ENCODE data around the gene SPATA2L.
"Not testable (repeated sequence)": the region's sequence is repeated elsewhere in the genome, so short reads cannot be mapped to it uniquely, and the experiment has no call there.

SPATA2L gene

DNA sequence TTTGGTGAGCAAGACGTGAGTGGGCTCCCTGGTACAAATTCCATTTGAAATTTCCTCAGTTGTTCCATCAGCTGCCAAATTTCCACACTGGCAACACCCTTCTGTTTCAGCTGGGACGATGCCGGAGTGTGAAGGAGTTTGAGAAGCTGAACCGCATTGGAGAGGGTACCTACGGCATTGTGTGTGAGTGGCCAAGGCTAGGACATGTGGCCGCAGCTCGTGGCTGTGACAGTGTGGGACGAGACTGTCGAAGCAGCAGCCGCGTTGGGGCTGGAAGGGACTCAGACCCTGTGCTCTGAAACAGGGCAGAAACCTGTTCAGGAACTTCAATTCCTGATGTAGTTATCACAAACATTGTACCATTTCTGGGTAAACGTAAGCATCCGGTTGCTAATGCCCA lies 12.4 kb downstream of the SPATA2L start:
- no peak for DNase-seq

DNA sequence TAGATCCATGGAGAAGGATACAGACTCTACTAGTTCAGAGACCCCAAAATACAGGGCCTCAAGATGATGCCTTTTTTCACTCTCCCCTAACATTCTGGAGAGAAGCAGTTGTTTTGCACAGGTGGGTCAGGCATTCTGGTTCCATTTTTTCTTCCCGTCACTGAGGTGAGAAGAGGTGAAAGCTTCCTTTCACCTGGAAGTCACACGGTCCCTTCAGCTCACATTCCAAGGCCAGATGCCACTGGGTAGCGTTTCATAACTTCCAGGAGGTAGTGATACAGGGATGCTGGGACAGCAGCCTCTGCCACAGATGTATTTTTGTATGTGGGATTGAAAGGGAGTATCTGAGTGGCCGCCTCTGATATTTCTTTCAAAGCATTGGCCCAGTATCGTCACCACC lies 13.1 kb downstream of the SPATA2L start:
- DNase-seq, result no peak

DNA sequence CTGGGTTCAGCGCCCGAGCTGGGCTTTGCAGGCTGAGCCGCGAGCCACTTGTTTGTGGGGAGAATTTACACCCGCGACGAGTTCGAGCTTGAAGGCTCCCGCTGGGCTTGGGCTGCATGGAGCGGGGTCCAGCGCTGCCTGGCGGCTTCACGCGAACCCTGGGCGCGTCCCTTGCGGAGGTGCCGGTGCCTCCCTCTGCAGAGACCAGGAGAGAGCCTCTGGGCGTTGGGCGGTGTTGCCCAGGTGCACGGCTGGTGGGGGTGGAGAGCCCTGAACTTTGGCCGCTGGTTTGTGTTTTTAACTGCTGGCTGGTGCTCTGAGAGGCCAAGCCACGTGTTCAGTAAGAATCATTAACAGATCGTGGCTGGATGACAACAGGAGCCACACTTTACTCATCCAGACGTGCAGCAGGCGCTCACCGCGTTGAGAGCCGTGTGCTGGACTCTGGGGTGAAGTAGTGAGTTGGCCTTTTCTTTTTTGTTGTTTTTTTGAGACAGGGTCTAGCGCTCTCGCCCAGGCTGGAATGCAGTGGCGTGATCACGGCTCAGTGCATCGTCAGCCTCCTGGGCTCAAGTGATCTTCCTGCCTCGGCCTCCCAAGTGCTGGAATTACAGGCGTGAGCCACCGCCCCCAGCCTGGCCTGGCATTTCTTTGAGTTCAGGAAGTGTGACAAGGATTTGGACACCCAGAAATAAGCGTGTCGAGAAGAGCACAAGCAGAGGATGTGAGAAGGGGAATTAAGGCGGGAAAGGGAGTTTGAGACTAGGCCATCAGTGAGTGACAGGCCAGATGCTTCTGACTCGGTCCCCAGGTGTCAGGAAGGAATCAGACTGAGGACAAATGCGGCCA lies 14.2 kb downstream of the SPATA2L start:
- peak; percentile 72 for DNase-seq

DNA sequence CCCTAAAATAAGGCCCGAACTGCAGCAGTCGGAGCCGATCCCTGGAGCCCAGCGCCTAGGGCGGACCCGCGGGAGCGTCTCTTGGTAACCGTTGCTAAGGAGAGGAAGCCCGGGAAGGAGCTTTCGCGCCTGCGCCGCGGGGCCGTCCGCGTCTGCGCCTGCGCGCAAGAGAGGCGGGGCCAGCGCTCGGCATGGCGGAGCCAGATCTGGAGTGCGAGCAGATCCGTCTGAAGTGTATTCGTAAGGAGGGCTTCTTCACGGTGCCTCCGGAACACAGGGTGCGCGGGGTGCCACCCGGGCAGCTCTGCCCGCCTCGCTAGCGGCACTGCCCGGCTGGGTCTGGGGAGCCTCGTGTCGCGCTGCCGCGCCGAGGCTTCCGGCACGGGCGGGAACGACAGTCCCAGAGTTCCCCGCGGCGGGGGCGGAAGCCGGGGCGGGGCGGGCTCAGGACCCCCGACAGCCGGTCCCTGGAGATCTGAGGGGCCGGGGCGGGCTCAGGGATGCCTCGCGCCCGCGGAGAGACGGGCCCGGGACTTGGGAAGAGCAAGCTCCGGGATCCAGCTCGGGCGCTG lies 14.9 kb downstream of the SPATA2L start, which contains the start of gene CDK10:
TSS of gene CDK10 (plus strand) at position 170 of the 572 bp plus-strand sequence. CDS start at position 192, 22 bp downstream.
- peak; percentile 97 for DNase-seq

DNA sequence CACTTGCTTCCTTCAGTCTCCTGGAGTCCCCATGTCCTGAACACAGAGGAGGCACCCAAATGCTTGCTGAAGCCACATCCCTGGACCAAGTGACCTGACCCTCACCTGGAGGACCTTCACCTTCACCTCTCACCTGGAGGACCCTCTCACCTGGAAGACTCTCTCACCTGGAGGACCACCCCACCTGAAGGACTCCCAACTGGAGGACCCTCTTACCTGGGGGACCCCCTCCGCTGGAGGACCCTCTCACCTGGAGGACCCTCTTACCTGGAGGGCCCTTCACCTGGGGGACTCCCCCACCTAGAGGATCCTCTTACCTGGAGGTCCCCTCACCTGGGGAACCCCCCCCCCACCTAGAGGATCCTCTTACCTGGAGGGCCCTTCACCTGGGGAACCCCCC lies 15.6 kb downstream of the SPATA2L start:
- DNase-seq, result no peak

DNA sequence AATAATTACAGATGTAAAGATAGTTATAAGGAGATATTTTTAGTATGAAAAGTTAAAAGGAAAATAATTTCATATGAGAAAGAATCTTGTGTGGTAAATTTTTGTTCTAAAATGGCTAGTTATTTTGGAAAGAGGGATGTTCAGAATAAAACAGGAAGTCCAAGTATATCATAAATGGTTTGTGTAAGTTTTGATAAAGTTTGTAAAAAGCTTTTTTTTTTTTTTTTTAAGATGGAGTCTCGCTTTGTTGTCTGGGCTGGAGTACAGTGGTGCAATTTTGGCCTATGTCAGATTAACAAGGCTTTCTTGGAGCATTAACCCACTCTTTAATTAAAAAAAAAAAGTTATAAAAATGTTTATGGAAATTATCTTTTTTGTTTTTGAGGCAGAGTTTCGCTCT lies 23.2 kb downstream of the SPATA2L start:
- no peak for DNase-seq

DNA sequence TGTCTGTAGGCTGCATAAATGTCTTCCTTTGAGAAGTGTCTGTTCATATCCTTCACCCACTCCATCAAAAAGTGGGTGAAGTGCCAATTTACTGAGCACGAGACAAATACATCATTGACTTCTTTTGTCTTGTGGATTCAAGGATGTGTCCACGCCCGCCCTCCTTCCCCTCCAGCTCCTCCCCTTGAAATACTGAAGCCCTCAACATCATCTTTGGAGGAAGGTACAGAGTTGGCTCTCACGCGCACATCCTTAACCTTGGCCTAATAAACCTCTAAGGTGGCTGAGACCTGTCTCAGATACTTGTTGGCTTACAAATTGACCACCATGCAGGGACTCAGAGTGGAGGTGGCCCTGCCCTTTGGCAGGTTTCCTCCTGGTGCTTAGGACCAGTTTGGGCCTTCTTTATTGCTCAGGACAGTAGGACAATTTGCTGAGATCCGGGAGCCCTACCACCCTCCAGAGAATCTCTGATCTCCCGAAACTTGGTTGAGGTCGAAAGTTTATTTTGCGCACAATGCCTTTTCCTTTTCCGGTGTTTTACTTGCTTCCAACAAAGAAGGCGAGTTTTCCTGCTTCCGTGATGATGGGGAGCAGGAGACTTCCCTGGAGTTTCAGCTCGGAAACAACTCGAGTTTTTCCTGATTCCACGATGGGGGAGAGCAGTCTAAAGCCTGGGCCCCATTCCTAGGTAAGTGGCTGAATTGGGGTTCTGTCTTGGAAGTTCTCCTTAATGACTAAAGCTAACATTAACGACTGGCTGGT lies 29.1 kb downstream of the SPATA2L start:
- DNase-seq, result no peak

DNA sequence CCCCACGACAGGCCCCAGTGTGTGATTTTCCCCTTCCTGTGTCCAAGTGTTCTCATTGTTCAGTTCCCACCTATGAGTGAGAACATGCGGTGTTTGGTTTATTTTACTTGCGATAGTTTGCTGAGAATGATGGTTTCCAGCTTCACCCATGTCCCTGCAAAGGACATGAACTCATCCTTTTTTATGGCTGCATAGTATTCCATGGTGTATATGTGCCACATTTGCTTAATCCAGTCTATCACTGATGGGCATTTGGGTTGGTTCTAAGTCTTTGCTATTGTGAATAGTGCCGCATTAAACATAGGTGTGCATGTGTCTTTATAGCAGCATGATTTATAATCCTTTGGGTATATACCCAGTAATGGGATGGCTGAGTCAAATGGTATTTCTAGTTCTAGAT lies 29.9 kb downstream of the SPATA2L start:
- DNase-seq, result not testable (repeated sequence)

DNA sequence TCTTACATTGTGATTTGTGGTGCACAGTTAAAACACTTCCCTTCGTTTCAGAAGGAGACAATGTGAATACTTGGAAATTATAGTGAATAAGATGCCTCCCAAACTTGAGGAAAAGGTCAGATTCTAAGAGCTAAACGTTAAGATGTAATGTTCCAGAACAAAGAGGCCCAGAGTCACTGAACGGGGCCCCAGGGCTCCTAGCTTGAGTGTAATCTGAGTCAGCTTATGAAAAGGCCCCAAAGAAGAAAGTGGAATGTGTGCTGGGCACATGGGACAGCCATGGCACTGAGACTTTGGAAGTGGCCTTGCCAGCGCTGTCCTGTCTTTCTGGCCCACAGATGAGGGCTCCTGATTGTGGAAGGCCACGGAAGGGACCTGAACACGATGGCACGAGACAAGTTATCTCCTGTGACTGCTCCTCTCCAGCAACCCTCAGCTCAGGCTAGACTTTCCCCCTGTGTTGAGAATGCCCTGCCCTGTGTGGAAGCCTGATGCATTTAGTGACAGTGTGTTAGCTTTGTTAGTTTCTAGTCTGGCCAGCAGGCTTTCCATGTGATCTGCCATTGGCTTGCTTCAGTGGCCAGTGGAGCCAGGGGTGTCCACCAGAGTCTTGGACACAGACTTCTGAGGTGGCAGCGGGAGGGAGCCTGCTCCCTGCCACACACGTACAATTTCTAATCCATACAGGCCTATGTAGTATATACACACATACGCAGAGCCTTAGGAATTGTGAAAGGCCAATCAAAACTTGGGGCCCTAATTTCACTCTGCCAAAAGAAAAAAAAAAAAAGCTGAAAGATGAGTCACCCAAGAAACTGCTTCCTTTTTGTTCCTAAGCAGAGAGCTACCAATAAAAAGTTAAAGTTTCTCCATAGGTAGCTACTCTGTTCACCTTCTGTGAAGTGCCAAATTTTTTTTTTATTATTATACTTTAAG lies 30.7 kb downstream of the SPATA2L start:
- DNase-seq, result no peak

DNA sequence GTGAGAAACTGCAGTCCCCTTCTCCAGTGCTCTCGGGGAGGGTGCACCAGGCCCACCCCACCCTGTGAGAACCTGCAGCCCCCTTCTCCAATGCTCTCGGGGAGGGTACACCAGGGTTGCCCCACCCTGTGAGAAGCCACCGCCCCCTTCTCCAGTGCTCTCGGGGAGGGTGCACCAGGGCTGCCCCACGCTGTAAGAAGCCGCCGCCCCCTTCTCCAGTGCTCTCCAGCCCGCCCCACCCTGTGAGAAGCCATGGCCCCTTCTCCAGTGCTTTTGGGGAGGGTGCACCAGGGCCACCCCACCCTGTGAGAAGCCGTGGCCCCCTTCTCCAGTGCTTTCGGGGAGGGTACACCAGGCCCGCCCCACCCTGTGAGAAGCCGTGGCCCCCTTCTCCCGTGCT lies 31.8 kb downstream of the SPATA2L start:
- no peak for DNase-seq

DNA sequence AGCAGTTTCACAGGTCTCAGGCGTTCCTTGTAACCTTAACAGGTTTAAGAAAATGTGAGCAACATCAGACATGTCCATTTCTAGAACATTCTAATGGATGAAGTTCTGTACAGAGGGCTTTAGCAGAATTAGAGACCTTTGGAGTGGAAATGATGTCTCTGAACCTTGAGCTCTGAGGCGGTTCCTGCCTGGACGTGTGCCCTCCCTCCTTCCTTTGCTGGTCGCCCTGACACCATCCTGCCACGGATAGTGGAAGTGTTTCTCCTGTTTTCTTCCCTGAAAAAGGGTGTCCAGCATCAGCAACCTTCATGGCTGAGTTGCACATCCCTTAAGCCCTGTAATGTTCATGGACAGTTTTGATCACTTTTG lies 32.7 kb downstream of the SPATA2L start:
- no peak for DNase-seq

DNA sequence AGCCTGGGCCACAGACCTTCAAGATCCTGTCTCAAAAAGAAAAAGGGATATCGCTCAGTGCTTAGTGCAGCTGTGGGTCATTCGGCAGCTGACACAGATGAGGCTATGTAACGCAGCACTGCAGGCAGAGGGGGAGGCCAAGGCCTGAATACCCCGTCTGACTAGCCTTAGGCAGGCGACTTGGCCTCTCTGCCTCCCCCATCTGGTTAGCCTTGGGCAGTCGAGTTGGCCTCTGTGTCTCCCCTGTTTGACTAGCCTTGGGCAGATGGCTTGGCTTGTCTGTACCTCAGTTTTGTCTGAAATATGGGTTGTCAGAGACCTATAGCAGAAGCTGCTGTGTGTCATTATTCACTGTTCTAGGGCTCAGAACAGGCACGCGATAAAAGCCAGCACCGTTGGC lies 33.9 kb downstream of the SPATA2L start:
- no peak for DNase-seq

DNA sequence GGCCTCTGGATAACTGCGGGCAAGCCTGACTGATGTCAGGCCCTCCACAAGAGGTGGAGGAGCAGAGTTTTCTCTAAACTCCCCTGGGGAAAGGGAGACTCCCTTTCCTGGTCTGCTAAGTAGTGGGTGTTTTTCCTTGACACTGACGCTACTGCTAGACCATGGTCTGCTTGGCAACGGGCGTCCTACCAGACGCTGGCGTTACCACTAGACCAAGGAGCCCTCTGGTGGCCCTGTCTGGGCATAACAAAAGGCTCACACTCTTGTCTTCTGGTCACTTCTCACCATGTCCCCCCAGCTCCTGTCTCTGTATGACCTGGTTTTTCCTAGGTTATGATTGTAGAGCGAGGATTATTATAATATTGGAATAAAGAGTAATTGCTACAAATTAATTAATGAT lies 34.5 kb downstream of the SPATA2L start:
- not testable (repeated sequence) for DNase-seq

DNA sequence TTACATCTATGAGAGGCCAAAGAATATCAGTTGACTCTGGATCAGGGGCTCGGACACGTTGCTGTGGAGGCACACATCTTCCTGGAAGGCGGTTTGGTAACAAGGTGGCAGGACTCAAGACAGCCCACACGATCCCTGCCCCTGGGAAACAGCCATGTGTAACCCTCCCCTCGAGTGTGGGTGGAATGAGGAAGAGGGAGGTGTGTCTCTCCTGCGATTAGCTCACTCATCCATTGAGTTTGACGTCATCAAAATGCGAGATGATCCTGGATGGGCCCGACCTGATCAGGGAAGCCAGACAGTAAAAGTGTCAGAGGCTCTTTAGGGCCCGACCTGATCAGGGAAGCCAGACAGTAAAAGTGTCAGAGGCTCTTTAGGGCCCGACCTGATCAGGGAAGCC lies 37.3 kb downstream of the SPATA2L start:
- not testable (repeated sequence) for DNase-seq

DNA sequence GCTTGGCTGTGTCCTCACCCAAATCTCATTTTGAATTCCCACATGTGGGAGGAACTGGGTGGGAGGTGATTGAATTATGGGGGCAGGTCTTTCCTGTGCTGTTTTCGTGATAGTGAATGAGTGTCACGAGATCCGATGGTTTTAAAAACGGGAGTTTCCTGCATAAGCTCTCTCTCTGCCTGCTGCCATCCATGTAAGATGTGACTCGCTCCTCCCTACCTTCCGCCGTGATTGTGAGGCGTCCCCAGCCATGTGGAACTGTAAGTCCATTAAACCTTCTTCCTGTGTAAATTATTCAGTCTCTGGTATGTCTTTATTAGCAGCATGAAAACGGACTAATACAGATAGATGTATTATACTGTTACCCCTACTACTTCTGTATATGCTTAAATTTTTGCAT lies 40.3 kb downstream of the SPATA2L start:
- no peak for DNase-seq

DNA sequence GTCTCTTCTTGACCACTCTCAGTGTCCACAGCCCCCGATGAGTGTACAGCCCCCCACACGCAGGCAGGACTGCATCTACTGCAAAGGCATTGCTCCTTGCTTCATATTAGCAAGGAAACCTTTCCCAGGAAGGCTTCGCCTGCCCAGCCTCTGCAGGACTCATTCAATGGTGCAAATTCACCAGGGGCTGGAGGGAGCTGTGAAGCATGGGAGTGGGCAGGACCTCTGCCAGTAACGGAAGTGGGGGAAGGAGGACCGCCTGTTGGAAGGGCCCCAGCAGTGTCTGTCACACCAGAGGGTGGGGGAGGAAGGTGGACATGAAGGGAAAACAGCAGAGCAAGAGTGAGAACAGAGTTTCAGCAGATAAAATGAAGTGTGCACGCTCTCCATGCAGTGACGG lies 41.4 kb downstream of the SPATA2L start:
- DNase-seq, result no peak

DNA sequence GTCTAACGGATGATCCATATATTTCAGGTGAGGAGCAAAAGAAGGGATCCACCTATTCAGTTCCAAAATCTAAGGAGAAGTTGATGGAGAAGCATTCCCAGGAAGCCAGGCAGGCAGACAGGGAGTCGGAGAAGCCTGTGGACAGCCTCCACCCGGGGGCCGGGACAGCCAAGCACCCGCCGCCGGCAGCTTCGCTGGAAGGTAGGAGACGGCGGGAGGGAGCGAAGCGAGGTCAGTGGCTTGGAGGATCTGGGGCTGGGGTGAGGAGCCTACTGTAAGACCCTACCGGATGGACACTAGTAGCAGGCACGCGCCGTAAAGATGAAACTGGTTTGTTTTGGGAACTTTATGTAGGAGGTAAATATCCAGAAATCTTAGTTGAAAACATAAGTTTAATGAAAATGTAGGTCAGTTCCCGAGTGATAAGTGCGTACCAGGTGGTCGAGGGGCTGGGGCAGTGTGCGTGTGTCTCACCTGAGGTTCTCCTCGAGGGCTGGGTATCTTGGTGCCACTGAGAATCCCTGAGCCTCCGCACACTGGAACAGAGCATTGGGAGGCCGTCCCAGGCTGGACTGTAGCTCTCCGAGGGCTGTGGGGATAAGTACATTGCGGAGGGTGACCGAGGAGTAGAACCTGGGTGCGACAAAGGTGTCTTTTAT lies 43.2 kb downstream of the SPATA2L start:
- peak; percentile 73 for DNase-seq

DNA sequence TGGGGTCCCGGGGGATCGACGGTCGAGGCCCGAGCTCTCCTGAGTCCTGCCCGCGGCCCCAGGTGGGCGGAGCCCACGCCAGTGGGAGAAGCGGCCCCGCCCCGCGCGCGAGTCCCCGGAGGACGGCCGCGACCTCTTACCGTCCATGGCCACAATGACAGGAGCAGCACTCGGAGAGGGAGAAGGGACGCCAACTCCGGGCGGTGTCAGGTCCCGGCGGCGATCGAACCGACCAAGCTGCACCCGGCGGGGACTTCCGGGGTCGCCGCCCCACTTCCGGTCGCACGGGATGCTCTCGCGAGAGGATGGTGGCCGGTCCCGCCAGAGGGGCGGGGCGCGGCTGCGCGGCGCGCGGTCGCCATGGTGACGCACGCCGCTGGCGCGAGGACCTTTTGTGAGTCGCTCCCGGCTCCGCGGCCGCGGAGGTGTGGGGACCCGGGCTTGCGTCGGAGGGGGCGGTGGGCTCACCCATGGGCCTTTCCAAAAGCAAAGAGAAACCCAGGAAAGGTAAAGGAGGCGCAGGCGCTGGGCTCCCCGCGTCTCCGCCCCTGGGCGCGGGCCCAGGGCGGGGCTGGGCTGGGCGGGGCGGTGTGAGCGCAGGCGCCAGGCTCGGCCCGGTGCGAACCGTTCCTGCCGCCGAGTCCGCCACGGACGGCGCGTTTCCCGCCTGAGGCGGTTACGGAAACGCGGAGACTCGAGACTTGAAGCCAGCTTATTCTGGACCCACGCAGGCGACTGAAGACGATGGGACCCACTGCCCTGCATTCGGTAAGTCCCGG lies 43.9 kb downstream of the SPATA2L start, which contains the start of the genes CHMP1A and SPATA33:
TSS of gene CHMP1A (minus strand) at position 267 of the 779 bp plus-strand sequence. CDS start at position 147, 120 bp downstream.
TSS of gene SPATA33 (plus strand) at position 395 of the 779 bp plus-strand sequence. CDS start at position 471, 76 bp downstream.
- DNase-seq, result peak; percentile 97

DNA sequence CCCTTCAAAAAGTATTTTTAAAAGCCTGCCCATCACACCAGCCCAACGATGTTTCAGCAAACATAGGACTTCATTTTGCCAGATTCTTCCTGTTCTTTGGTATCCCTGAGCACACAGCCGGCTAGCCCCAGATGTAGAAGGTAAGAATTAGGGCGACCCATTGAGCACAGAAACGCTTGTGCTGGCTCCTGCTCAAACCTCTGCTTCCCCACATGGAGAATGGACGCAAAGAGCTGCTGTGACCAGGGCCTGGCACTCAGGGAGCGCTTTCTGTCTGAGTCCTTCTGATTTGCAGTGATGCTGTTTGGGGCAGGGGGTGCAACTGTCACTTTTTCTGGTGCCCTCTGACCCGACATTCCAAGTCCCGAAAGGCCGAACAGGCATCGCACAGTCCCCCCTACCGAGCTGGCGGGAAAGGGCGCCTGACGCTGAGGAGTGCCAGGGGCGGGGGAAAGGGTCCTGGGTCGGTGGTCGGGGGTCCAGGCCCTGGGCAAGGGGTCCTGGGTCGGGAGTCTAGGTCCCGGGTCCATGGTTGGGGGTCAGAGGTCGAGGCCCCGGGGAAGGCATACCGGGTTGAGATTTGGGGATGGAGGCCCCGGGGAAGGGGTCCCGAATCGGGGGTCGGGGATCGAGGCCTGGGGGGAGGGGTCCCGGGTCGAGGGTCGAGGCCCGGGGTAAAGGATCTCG lies 44.9 kb downstream of the SPATA2L start:
- no peak for DNase-seq

DNA sequence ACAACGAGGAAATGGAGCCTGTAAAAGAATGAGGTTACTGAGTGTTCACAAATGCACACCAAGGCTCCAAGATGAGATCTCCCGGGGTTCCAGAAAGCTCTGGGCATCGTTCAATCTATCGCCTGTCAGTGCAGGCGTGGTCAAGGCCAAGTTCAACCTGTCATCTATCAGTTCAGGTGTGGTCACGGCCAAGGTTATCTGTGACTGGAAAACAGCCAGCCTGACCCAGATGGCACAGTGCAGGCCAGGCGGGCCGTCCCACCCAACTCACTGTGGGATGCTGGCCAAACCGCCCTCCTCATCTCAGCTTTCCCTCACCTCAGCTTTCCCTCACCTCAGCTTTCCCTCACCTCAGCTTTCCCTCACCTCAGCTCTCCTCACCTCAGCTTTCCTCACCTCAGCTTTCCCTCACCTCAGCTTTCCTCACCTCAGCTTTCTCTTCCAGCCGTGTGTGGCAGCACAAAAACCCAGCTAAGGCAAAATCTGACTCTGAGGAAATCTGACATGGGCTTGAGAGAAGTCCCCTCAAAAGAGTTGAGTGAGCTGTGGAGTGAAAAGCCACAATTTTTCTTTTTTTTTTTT lies 46.4 kb downstream of the SPATA2L start:
- DNase-seq, result no peak

Data from activated effector memory CD4-positive, alpha-beta T cell treated with anti-CD3 and anti-CD28 coated beads, Interleukin-2, amount 50 U/mL, for 16 hours (primary cell).